ENCODE results near the gene CTDSP2. TPM values are rescaled to one million over a fixed set of nuclear protein-coding genes. Genes with fewer than 3 reads are reported as not detected.
A peak's percentile ranks its signal among the peaks of the same experiment; 100 is the strongest.
"Not testable (repeated sequence)": the region's sequence is repeated elsewhere in the genome, so short reads cannot be mapped to it uniquely, and the experiment has no call there.

Gene CTDSP2
- total RNA-seq, 2 donors from 2014 or later, result 68.5 to 113 TPM

- H3K36me3 Mint-ChIP-seq (ENCODE audit: low read depth), result peaks cover 48% of the 10 kb centered on the region
- H3K27me3 Mint-ChIP-seq, result no peaks in the 10 kb centered on the region
These were observed 63.7 kb downstream of the CTDSP2 start, which contains the start of gene TSFM for GRCh38 chr12:57782608-57783465. Gene TSFM (plus strand): TSS chr12:57782787. CDS start chr12:57782802, 15 bp downstream.

DNA sequence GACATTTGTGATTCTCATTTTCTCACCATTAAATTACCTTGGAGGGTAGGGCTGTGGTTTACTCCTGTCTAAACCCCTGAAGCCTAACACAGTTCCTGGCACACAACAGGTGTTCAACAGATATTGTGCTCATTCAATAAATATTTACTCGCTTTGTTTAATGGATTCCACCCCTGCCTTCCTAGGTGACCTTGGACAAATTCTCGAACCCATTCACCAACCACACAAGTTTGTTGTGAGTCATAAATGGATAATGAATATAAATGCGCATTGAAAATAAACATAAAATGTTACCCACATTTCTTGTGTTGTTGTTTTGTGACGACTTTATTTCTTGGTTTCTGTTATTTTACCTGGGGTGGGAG is 64.3 kb downstream of the CTDSP2 start:
- Mint-ChIP-seq H3K4me3 (peak overlapping the region; percentile 97), H3K27ac (peak overlapping the region; percentile 98), H3K9me3 (no peaks in the 10 kb centered on the region), H3K36me3 (ENCODE audit: low read depth) (peaks cover 42% of the 10 kb centered on the region), H3K27me3 (no peaks in the 10 kb centered on the region), H3K4me1 (peaks cover 38% of the 10 kb centered on the region)
- peak; percentile 6 for ATAC-seq (replicated peaks)

More at GRCh38 chr12:57782608-57783465, 63.7 kb downstream of the CTDSP2 start, which contains the start of gene TSFM:
- H3K9me3 Mint-ChIP-seq, result no peaks in the 10 kb centered on the region
- peak; percentile 93 for ATAC-seq (replicated peaks)
- H3K27ac Mint-ChIP-seq, result peak within 1 kb of the TSS; percentile 98
- peak within 1 kb of the TSS; percentile 97 for H3K4me3 Mint-ChIP-seq
- H3K4me1 Mint-ChIP-seq, result peaks cover 38% of the 10 kb centered on the region

DNA sequence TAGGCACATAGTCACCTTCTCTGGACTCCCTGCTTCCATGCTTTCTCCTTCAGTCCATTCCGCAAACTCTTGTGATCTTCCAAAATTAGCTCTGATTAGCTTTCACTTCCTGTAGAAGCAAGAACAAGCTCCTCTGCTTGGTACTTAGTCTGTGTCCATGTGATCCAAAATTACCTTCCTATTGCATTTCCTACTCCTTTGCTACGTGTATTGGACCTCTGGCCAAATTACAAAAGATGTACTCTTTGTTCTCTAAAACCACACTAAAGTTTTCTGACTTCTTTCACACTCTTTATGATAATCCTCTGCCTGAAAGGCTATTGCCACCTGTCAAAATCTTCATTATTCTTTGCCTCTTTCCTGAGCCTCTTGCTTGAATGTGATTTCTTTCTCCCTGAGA is 64.7 kb downstream of the CTDSP2 start:
- no peak for ATAC-seq (replicated peaks)
- Mint-ChIP-seq H3K27me3 (no peaks in the 10 kb centered on the region), H3K4me1 (peaks cover 38% of the 10 kb centered on the region), H3K9me3 (no peaks in the 10 kb centered on the region), H3K27ac (peak overlapping the region; percentile 98), H3K4me3 (peak overlapping the region; percentile 97), H3K36me3 (ENCODE audit: low read depth) (peaks cover 38% of the 10 kb centered on the region)

- ATAC-seq (replicated peaks), result no peak
- Mint-ChIP-seq H3K27ac (peak overlapping the region; percentile 98), H3K4me3 (peak overlapping the region; percentile 97)
These were observed 65.3 kb downstream of the CTDSP2 start for GRCh38 chr12:57781244-57781643.

DNA sequence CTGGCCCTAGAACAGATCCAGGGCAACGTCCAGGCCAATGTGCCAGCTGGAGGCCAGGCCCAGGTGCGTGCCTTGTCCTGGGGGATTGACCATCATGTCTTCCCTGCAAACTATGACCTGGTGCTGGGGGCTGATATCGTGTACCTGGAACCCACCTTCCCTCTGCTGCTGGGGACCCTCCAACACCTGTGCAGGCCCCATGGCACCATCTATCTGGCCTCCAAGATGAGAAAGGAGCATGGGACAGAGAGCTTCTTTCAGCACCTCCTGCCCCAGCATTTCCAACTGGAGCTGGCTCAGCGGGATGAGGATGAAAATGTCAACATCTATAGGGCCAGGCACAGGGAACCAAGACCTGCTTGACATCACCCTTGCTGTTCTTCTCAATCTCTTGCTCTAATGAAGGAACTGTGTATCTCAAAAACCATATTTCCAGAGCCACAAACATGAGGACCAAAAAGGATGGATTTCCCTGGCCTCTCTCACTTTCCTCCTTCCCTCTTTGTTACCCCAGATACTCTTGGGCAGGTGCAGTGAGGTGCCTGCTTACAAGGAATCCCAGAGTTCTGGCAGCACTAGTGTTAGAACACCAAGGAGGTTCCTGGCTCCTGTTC is 66.1 kb downstream of the CTDSP2 start:
- peak overlapping the region; percentile 98 for H3K27ac Mint-ChIP-seq
- H3K4me3 Mint-ChIP-seq, result peak overlapping the region; percentile 5
- no peak for ATAC-seq (replicated peaks)
- no peaks in the 10 kb centered on the region for H3K9me3 Mint-ChIP-seq
- no peaks in the 10 kb centered on the region for H3K27me3 Mint-ChIP-seq
- peaks cover 32% of the 10 kb centered on the region for H3K36me3 Mint-ChIP-seq (ENCODE audit: low read depth)
- peaks cover 37% of the 10 kb centered on the region for H3K4me1 Mint-ChIP-seq

More at GRCh38 chr12:57781244-57781643, 65.3 kb downstream of the CTDSP2 start:
- Mint-ChIP-seq H3K4me1 (peaks cover 33% of the 10 kb centered on the region), H3K9me3 (no peaks in the 10 kb centered on the region), H3K36me3 (ENCODE audit: low read depth) (peaks cover 33% of the 10 kb centered on the region), H3K27me3 (no peaks in the 10 kb centered on the region)

GRCh38 chr12:57779736-57780135 is 66.8 kb downstream of the CTDSP2 start:
- no peaks in the 10 kb centered on the region for H3K27me3 Mint-ChIP-seq
- ATAC-seq (replicated peaks), result no peak
- no peaks in the 10 kb centered on the region for H3K9me3 Mint-ChIP-seq
- peaks cover 30% of the 10 kb centered on the region for H3K36me3 Mint-ChIP-seq (ENCODE audit: low read depth)
- H3K4me1 Mint-ChIP-seq, result peaks cover 37% of the 10 kb centered on the region
- no peak overlapping the region for H3K4me3 Mint-ChIP-seq
- H3K27ac Mint-ChIP-seq, result peak overlapping the region; percentile 5

DNA sequence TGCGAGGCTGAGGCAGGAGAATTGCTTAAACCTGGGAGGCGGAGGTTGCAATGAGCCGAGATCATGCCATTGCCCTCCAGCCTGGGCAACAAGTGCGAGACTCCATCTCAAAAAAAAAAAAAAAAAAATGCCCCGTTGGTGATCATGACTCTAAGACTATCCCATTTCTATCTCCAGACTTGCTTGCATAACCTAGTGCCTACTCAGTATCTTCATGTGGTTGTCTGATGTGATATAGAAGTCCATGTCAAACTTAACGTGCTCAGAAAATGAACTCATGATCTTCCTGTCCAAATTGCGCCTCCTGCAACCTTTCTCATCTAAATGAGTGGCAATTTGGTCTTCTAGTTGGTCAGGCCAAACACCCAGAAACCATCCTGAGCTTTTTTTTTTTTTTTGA is 68.6 kb downstream of the CTDSP2 start:
- Mint-ChIP-seq H3K27me3 (no peaks in the 10 kb centered on the region), H3K9me3 (no peaks in the 10 kb centered on the region), H3K27ac (no peak overlapping the region), H3K4me1 (peaks cover 34% of the 10 kb centered on the region), H3K4me3 (no peak overlapping the region), H3K36me3 (ENCODE audit: low read depth) (peaks cover 24% of the 10 kb centered on the region)
- ATAC-seq (replicated peaks), result no peak

DNA sequence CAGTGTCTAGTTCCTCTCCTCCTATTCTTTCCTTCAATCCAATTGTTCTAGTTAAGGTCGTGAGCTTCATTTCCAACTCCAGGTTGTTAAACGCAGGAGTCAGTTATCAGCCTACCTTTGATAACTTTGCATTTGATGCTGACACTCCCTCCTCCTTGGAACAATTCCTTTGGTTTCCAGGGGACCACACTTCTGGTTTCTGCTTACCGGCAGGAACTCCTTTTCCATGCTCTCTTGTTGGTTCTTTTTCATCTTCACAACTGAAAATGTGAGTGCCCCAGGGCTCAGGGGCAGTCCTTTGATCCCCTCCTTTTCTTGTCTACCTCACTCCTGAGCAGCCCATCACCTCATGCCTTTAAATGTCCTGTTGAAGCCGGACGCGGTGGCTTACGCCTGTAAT is 69.2 kb downstream of the CTDSP2 start:
- no peaks in the 10 kb centered on the region for H3K9me3 Mint-ChIP-seq
- no peaks in the 10 kb centered on the region for H3K27me3 Mint-ChIP-seq
- no peak overlapping the region for H3K27ac Mint-ChIP-seq
- peaks cover 18% of the 10 kb centered on the region for H3K36me3 Mint-ChIP-seq (ENCODE audit: low read depth)
- no peak overlapping the region for H3K4me3 Mint-ChIP-seq
- no peak for ATAC-seq (replicated peaks)
- peaks cover 30% of the 10 kb centered on the region for H3K4me1 Mint-ChIP-seq

DNA sequence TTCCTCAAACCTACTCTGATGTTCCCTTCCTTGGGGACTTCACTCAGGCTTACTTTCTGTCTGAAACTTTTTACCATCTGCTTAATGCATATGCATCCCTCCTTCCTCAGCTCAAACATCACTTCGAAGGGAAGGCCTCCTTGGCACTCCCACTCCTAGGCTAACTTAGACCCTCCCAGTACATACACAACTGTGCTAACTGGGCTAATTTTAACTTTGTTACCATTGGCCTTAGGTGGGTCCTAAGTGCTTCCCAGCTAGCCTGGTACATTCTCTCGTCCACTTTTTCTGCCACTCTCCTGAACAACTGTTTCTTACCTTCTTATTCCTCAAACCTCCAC is 70.3 kb downstream of the CTDSP2 start:
- Mint-ChIP-seq H3K27me3 (no peaks in the 10 kb centered on the region), H3K27ac (peak overlapping the region; percentile 8), H3K36me3 (ENCODE audit: low read depth) (peaks cover 25% of the 10 kb centered on the region), H3K4me3 (no peak overlapping the region), H3K4me1 (peaks cover 26% of the 10 kb centered on the region), H3K9me3 (no peaks in the 10 kb centered on the region)
- ATAC-seq (replicated peaks), result no peak

GRCh38 chr12:57775563-57776246 is 70.8 kb downstream of the CTDSP2 start:
- H3K36me3 Mint-ChIP-seq (ENCODE audit: low read depth), result peaks cover 30% of the 10 kb centered on the region
- H3K27ac Mint-ChIP-seq, result peak overlapping the region; percentile 8
- no peaks in the 10 kb centered on the region for H3K27me3 Mint-ChIP-seq
- no peaks in the 10 kb centered on the region for H3K9me3 Mint-ChIP-seq
- no peak for ATAC-seq (replicated peaks)
- no peak overlapping the region for H3K4me3 Mint-ChIP-seq
- H3K4me1 Mint-ChIP-seq, result peaks cover 31% of the 10 kb centered on the region

DNA sequence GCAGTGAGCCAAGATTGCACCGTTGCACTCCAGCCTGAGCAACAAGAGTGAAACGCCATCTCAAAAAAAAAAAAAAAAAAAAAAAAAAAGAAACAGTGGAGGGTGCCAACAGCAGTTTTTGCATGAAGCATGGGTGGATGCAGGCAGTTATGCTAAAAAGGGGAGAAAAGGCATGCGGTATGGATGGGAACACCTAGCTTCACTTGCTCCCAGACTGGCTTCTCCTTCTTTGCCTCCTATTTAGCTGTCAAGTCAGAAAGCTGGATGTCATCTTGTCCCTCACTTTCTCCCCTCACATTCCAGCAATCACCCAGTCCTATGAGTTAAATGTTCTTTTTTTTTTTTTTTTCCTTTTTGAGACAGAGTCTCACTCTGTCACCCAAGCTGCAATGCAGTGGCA is 71.5 kb downstream of the CTDSP2 start:
- Mint-ChIP-seq H3K27me3 (no peaks in the 10 kb centered on the region), H3K27ac (no peak overlapping the region), H3K4me3 (no peak overlapping the region), H3K4me1 (peaks cover 32% of the 10 kb centered on the region), H3K9me3 (no peaks in the 10 kb centered on the region), H3K36me3 (ENCODE audit: low read depth) (peaks cover 36% of the 10 kb centered on the region)
- no peak for ATAC-seq (replicated peaks)

- H3K27ac Mint-ChIP-seq; ATAC-seq (replicated peaks); H3K27me3 Mint-ChIP-seq; H3K9me3 Mint-ChIP-seq: not testable (repeated sequence)
- peaks cover 40% of the 10 kb centered on the region for H3K36me3 Mint-ChIP-seq (ENCODE audit: low read depth)
- peaks cover 33% of the 10 kb centered on the region for H3K4me1 Mint-ChIP-seq
- peak overlapping the region; percentile 95 for H3K4me3 Mint-ChIP-seq
These were observed 71.9 kb downstream of the CTDSP2 start for GRCh38 chr12:57774634-57775033.

DNA sequence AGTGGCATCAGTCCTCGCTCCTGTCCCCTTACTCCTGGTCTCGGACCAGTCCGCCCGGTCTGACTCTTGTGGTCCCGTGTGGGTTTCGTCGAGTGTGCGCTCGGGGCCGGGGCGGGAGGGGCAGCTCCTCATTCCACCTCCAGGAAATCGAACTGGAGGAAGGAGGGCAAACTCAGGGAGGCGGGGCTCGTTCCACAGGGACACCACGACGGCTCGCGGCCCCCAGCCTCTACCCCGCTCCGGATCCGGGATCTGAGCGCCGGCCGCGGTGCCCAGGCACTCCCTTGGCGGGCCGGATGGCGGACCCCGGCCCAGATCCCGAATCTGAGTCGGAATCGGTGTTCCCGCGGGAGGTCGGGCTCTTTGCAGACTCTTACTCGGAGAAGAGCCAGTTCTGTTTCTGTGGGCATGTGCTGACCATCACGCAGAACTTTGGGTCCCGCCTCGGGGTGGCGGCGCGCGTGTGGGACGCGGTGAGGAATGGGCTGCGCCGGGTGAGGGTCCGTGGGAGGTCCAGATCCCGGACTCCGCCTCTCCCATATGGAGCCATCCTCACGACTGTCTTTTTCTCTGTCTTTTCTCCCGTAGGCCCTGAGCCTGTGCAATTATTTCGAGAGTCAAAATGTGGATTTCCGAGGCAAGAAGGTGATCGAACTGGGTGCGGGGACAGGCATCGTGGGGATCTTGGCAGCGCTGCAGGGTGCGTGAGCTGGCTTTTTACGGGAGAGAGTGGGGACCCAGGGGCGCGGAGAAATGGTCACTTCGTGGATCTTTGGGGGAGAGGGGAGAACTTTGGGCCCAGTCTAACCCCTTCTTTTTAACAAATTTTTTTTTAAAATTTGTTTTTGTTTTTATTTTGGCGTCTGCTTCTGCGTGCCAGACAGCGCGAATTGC is 73.9 kb downstream of the CTDSP2 start, which contains the start of gene EEF1AKMT3:
TSS of gene EEF1AKMT3 (plus strand) at position 186 of the 894 bp plus-strand sequence. CDS start at position 297, 111 bp downstream.
- H3K36me3 Mint-ChIP-seq (ENCODE audit: low read depth), result peaks cover 60% of the 10 kb centered on the region
- H3K9me3 Mint-ChIP-seq, result no peaks in the 10 kb centered on the region
- H3K27ac Mint-ChIP-seq, result peak within 1 kb of the TSS; percentile 96
- H3K4me1 Mint-ChIP-seq, result peaks cover 30% of the 10 kb centered on the region
- peak within 1 kb of the TSS; percentile 95 for H3K4me3 Mint-ChIP-seq
- ATAC-seq (replicated peaks), result peak; percentile 48
- H3K27me3 Mint-ChIP-seq, result no peaks in the 10 kb centered on the region
